NCI-H2107 (cell line): ENCODE data around the gene TMEM129.

Source experiments
- DNase-seq: peaks from one replicate; lab custom pipeline; 2025; lab: John Stamatoyannopoulos, UW

The TMEM129 gene

GRCh38 chr4:1744552-1744951, 23.4 kb upstream of the TMEM129 start:
- DNase-seq: no peak

GRCh38 chr4:1743975-1744374, 22.9 kb upstream of the TMEM129 start:
- DNase-seq: no peak

GRCh38 chr4:1743551-1743950, 22.4 kb upstream of the TMEM129 start:
- DNase-seq: no peak

GRCh38 chr4:1741208-1741607, 20.1 kb upstream of the TMEM129 start:
- DNase-seq: no peak

GRCh38 chr4:1740021-1740545, 19.0 kb upstream of the TMEM129 start:
- DNase-seq: no peak

- DNase-seq: no peak
Observed at GRCh38 chr4:1739358-1739757, 18.2 kb upstream of the TMEM129 start.

- DNase-seq: no peak
Observed at GRCh38 chr4:1738410-1738809, 17.3 kb upstream of the TMEM129 start.

GRCh38 chr4:1737666-1738065, 16.5 kb upstream of the TMEM129 start:
- no peak for DNase-seq

- DNase-seq: no peak
Observed at GRCh38 chr4:1736812-1737211, 15.7 kb upstream of the TMEM129 start.

GRCh38 chr4:1735215-1735614, 14.1 kb upstream of the TMEM129 start:
- DNase-seq: no peak

- DNase-seq: no peak
Observed at GRCh38 chr4:1732911-1733310, 11.8 kb upstream of the TMEM129 start.

- no peak for DNase-seq
Observed at GRCh38 chr4:1731180-1731579, 10.1 kb upstream of the TMEM129 start.

GRCh38 chr4:1730532-1731135, 9.5 kb upstream of the TMEM129 start:
- no peak for DNase-seq

- no peak for DNase-seq
Observed at GRCh38 chr4:1728061-1728980, 7.2 kb upstream of the TMEM129 start.

- DNase-seq: no peak
Observed at GRCh38 chr4:1727117-1728031, 6.3 kb upstream of the TMEM129 start.

- DNase-seq: peak; percentile 48
Observed at GRCh38 chr4:1726146-1726934, 5.2 kb upstream of the TMEM129 start.

- DNase-seq: no peak
Observed at GRCh38 chr4:1725521-1725920, 4.4 kb upstream of the TMEM129 start.

GRCh38 chr4:1723131-1723801, 2.1 kb upstream of the TMEM129 start:
- DNase-seq: no peak

- DNase-seq: no peak
Observed at GRCh38 chr4:1722551-1723118, 1.5 kb upstream of the TMEM129 start.
